H1 (cell line): ENCODE data around the gene BBC3. TPM values are rescaled to one million over a fixed set of nuclear protein-coding genes. Genes with fewer than 3 reads are reported as not detected.

Source experiments
- CTCF ChIA-PET: fragments of 300-600 bp; sonication (Branson Sonifier 250); formaldehyde crosslinking; loops from one replicate; lab custom pipeline; 2021; ENCODE audit not compliant: partially characterized antibody; lab: Charles Lee
- POLR2A ChIA-PET: fragments of 300-600 bp; sonication (Branson Sonifier 250); formaldehyde crosslinking; loops from one replicate; lab custom pipeline; 2021; ENCODE audit warnings: inconsistent platforms; ENCODE audit not compliant: partially characterized antibody; lab: Charles Lee
- DNase-seq, 2 experiments: peaks; one replicate each; pipeline versions ENCODE4 v3.0.0 to v3.0.0-alpha.2; 2010 to 2022; ENCODE audit warnings: low spot score in 2 of 2, low read depth in 1 of 2, mixed read lengths in 1 of 2
- FAIRE-seq: peaks from 2 replicates; lab custom pipeline; 2011; peaks lifted over from hg19 to GRCh38; lab: Jason Lieb, UNC
- H2AFZ ChIP-seq: 2 replicates; pipeline ENCODE4 v1.8.1; 2012; ENCODE audit warnings: low read length, inconsistent platforms
- H2AK5ac ChIP-seq: 2 replicates; pipeline ENCODE4 v1.6.1; 2013; ENCODE audit warnings: low read depth, low read length
- H2BK120ac ChIP-seq: replicated peaks from 2 replicates; pipeline ENCODE3; 2013; ENCODE audit warnings: low read depth, low read length, inconsistent platforms
- H2BK12ac ChIP-seq: 2 replicates; pipeline ENCODE4 v1.6.1; 2013; ENCODE audit warnings: low read depth, low read length
- H2BK15ac ChIP-seq: 2 replicates; pipeline ENCODE4 v1.6.1; 2013; ENCODE audit warnings: low read length
- H2BK20ac ChIP-seq: 2 replicates; pipeline ENCODE4 v1.6.1; 2013; ENCODE audit warnings: low read length
- H2BK5ac ChIP-seq: 2 replicates; pipeline ENCODE4 v1.6.1; 2013; ENCODE audit warnings: low read depth, low read length
- H3K14ac ChIP-seq: 2 replicates; pipeline ENCODE4 v1.6.1; 2013; ENCODE audit warnings: inconsistent platforms; ENCODE audit not compliant: insufficient read length
- H3K18ac ChIP-seq: 2 replicates; pipeline ENCODE4 v1.6.1; 2013; ENCODE audit warnings: low read length; ENCODE audit errors: extremely low read depth
- H3K23ac ChIP-seq: 2 replicates; pipeline ENCODE4 v1.6.1; 2013; ENCODE audit warnings: inconsistent platforms; ENCODE audit not compliant: insufficient read length
- H3K23me2 ChIP-seq: 2 replicates; pipeline ENCODE4 v1.6.1; 2013; ENCODE audit warnings: low read depth, low read length
- H3K27ac ChIP-seq: 2 replicates; pipeline ENCODE4 v1.6.1; 2011; ENCODE audit warnings: low read depth, low read length, inconsistent platforms
- H3K27me3 ChIP-seq, 4 experiments: replicated peaks in 1 of 4; 1 replicate in 1 of 4; 2 replicates in 3 of 4; pipeline versions ENCODE4 v1.6.1 to v1.8.1; 2011 to 2013; ENCODE audit warnings: low read length in 3 of 4, mild to moderate bottlenecking in 3 of 4, inconsistent platforms in 2 of 4, mixed read lengths in 2 of 4, moderate library complexity in 1 of 4; ENCODE audit not compliant: control insufficient read depth in 3 of 4, insufficient read depth in 3 of 4; ENCODE audit errors: extremely low read depth in 1 of 4
- H3K36me3 ChIP-seq, 4 experiments: 2 replicates each; pipeline versions ENCODE4 v1.6.1 to v1.8.1; 2011 to 2013; ENCODE audit warnings: mild to moderate bottlenecking in 4 of 4, low read length in 3 of 4, moderate library complexity in 2 of 4, control low read depth in 1 of 4, inconsistent platforms in 1 of 4; ENCODE audit not compliant: insufficient read depth in 4 of 4, control insufficient read depth in 2 of 4
- H3K4ac ChIP-seq: replicated peaks from 2 replicates; pipeline ENCODE3; 2013; ENCODE audit warnings: low read length, low read depth, mixed read lengths, inconsistent platforms; ENCODE audit not compliant: insufficient read length
- H3K4me1 ChIP-seq, 4 experiments: replicated peaks in 1 of 4; 1 replicate in 1 of 4; 2 replicates in 3 of 4; pipeline versions ENCODE4 v1.6.1 to v1.8.1; 2011 to 2013; ENCODE audit warnings: low read length in 3 of 4, inconsistent platforms in 2 of 4, mixed read lengths in 1 of 4; ENCODE audit not compliant: insufficient read depth in 4 of 4, control insufficient read depth in 3 of 4
- H3K4me2 ChIP-seq, 2 experiments: 2 replicates each; pipeline versions ENCODE4 v1.6.1 to v1.8.1; 2011 to 2013; ENCODE audit warnings: low read depth in 2 of 2, low read length in 2 of 2, control low read depth in 1 of 2, inconsistent platforms in 1 of 2, mild to moderate bottlenecking in 1 of 2; ENCODE audit not compliant: insufficient read depth in 1 of 2
- H3K4me3 ChIP-seq, 4 experiments: fragments of 200-600, 300-600 bp in 1 of 4; sonication (generic), shearing (Covaris generic), sonication (Bioruptor Twin) in 1 of 4; 2 replicates each; pipeline versions ENCODE4 v1.5.1 to v1.8.1; 2011 to 2016; ENCODE audit warnings: low read length in 4 of 4, low read depth in 3 of 4, control low read depth in 2 of 4, inconsistent platforms in 2 of 4, mild to moderate bottlenecking in 2 of 4, mixed read lengths in 1 of 4, moderate library complexity in 1 of 4; ENCODE audit not compliant: insufficient read depth in 2 of 4; ENCODE audit errors: extremely low read depth in 1 of 4
- H3K56ac ChIP-seq: replicated peaks from 2 replicates; pipeline ENCODE3; 2013; ENCODE audit warnings: low read depth, mild to moderate bottlenecking, mixed read lengths, low read length, inconsistent platforms; ENCODE audit not compliant: insufficient read length
- H3K79me1 ChIP-seq: 2 replicates; pipeline ENCODE4 v1.6.1; 2013; ENCODE audit warnings: low read depth, low read length, control low read depth
- H3K79me2 ChIP-seq, 2 experiments: 2 replicates each; pipeline versions ENCODE4 v1.6.1 to v1.8.1; 2012 to 2013; ENCODE audit warnings: low read length in 2 of 2, mild to moderate bottlenecking in 2 of 2, inconsistent platforms in 1 of 2; ENCODE audit not compliant: insufficient read depth in 2 of 2, control insufficient read depth in 1 of 2
- H3K9ac ChIP-seq, 4 experiments: replicated peaks in 1 of 4; 1 replicate in 1 of 4; 2 replicates in 3 of 4; pipeline versions ENCODE4 v1.6.1 to v1.8.1; 2011 to 2013; ENCODE audit warnings: low read depth in 3 of 4, low read length in 3 of 4, control low read depth in 2 of 4, mild to moderate bottlenecking in 2 of 4, moderate library complexity in 2 of 4, inconsistent platforms in 1 of 4; ENCODE audit errors: extremely low read depth in 1 of 4
- H3K9me3 ChIP-seq, 2 experiments: 2 replicates each; pipeline versions ENCODE4 v1.6.1 to v1.8.1; 2012 to 2013; ENCODE audit warnings: mild to moderate bottlenecking in 2 of 2, moderate library complexity in 2 of 2, control low read depth in 1 of 2, inconsistent platforms in 1 of 2, low read depth in 1 of 2, low read length in 1 of 2, mixed read lengths in 1 of 2; ENCODE audit not compliant: insufficient read depth in 2 of 2
- H4K20me1 ChIP-seq, 2 experiments: replicated peaks in 1 of 2; 2 replicates each; pipeline versions ENCODE3 to v1.8.1; 2011 to 2013; ENCODE audit warnings: inconsistent platforms in 2 of 2, low read length in 2 of 2, mild to moderate bottlenecking in 1 of 2; ENCODE audit not compliant: insufficient read depth in 2 of 2, control insufficient read depth in 1 of 2
- H4K5ac ChIP-seq: 2 replicates; pipeline ENCODE4 v1.6.1; 2013; ENCODE audit warnings: low read length, low read depth, mixed read lengths, inconsistent platforms; ENCODE audit not compliant: insufficient read length
- H4K8ac ChIP-seq: 2 replicates; pipeline ENCODE4 v1.8.0; 2013; ENCODE audit warnings: mild to moderate bottlenecking, moderate library complexity, low read length, inconsistent platforms; ENCODE audit not compliant: insufficient read depth; ENCODE audit errors: extremely low read depth
- H4K91ac ChIP-seq: replicated peaks from 2 replicates; pipeline ENCODE3; 2013; ENCODE audit warnings: low read length, mixed read lengths, inconsistent platforms; ENCODE audit not compliant: insufficient read length
- HDAC6 ChIP-seq: IDR thresholded peaks from one replicate; pipeline ENCODE4 v1.7.1; 2012; ENCODE audit warnings: low read depth, mild to moderate bottlenecking, inconsistent platforms, low read length, moderate library complexity
- POLR2A ChIP-seq, 2 experiments: IDR thresholded peaks; 1 replicate in 1 of 2; 2 replicates in 1 of 2; pipeline ENCODE4 v1.6.1; 2011; ENCODE audit warnings: low read depth in 2 of 2, low read length in 2 of 2, mild to moderate bottlenecking in 2 of 2; ENCODE audit errors: control extremely low read depth in 1 of 2
- RFX5 ChIP-seq: IDR thresholded peaks from 2 replicates; pipeline ENCODE4 v1.6.1; 2011; ENCODE audit warnings: low read depth, low read length, improper control_type of control experiment, borderline replicate concordance
- USF2 ChIP-seq: IDR thresholded peaks from 2 replicates; pipeline ENCODE4 v1.6.1; 2011; ENCODE audit warnings: low read length, improper control_type of control experiment
- ZNF274 ChIP-seq: IDR thresholded peaks from 2 replicates; pipeline ENCODE4 v1.7.0; 2012; ENCODE audit warnings: low read length, borderline replicate concordance; ENCODE audit errors: extremely low read depth
- WGBS, 2 experiments: shearing (Covaris generic) in 1 of 2; methylation state at CpG; one replicate each; pipeline versions ENCODE4 v1.1.6 to v1.1.7; 2013 to 2015; ENCODE audit warnings: low lambda C conversion rate in 2 of 2, mixed read lengths in 2 of 2, inconsistent platforms in 1 of 2, low coverage in 1 of 2, missing lambda C conversion rate in 1 of 2; ENCODE audit not compliant: insufficient replicate concordance in 2 of 2, insufficient coverage in 1 of 2, insufficient read length in 1 of 2; ENCODE audit errors: extremely low coverage in 1 of 2, missing lambda C conversion rate in 1 of 2; 5-methylcytosine and 5-hydroxymethylcytosine counted together
- polyA plus RNA-seq, 7 experiments: library from polyadenylated mRNA; depleted of rRNA in 3 of 7; stranded (reverse) in 5 of 7; unstranded in 2 of 7; fragments of >200 nt in 5 of 7; fragments of 200-250 nt in 2 of 7; gene quantifications; 1 replicate in 5 of 7; 2 replicates in 1 of 7; 4 replicates in 1 of 7; pipeline versions ENCODE4 v1.2.1 to v1.2.3, GENCODE V29; 2011 to 2013; ENCODE audit warnings: missing spikeins in 2 of 7, mixed read lengths in 2 of 7
- total RNA-seq: library from RNA; stranded (reverse); fragmentation: NEBNext Ultra II Directional; extraction: Animal tissue kit (Norgen Biotek cat#: 25700); gene quantifications from 2 replicates; pipeline ENCODE4 v1.2.1, GENCODE V29; 2021

Gene BBC3
- total and polyA plus RNA-seq, 2 of the 8 experiments (the other 6 are each of a cell fraction or from before 2014, with no cell fraction given): 13.2 to 21.6 TPM

GRCh38 chr19:47268028-47268427, 37.0 kb upstream of the BBC3 start:
- WGBS, 2 experiments: 90% methylated on average over 6 of the region's 6 CpGs; no CpG with 5 or more reads in 1 of the 2 experiments
- H3K79me2 ChIP-seq: no peaks in the 10 kb centered on the region
- no peak overlapping the region for H3K23ac ChIP-seq
- no peak overlapping the region for H3K4me3 ChIP-seq
- no peak overlapping the region for H3K9ac ChIP-seq
- H2AFZ ChIP-seq: no peak overlapping the region
- H4K8ac ChIP-seq: no peak overlapping the region
- no peaks in the 10 kb centered on the region; the same call in 1 of the 2 replicates for H3K79me1 ChIP-seq
- H3K18ac ChIP-seq: no peak overlapping the region
- no peak overlapping the region for H2BK5ac ChIP-seq
- no peak overlapping the region for H3K14ac ChIP-seq
- no peak overlapping the region for H3K56ac ChIP-seq
- ChIA-PET POLR2A (interaction anchor here (4.0 to 6.2 kb wide), 2 partner anchors 7 to 10 kb away, joined by 16 to 49 read pairs; no protein-coding TSS in a partner anchor), CTCF (interaction anchor here (1.9 kb wide), 1 partner anchor 17 kb away, joined by 4 read pairs; no protein-coding TSS in a partner anchor)
- H3K27ac ChIP-seq: no peak overlapping the region
- H2BK12ac ChIP-seq: no peak overlapping the region
- H4K5ac ChIP-seq: no peak overlapping the region
- no peak overlapping the region for H2BK20ac ChIP-seq
- TF ChIP-seq ZNF274 (no peak), RFX5 (no peak), POLR2A (IDR thresholded peaks at IDR 0.05; ENCODE audit: control extremely low read depth in 1 of 2, low read depth in 2 of 2, low read length in 2 of 2) (no peak), USF2 (no peak), HDAC6 (no peak)
- H4K20me1 ChIP-seq: peaks cover 3 to 13% of the 10 kb centered on the region in 2 experiments
- DNase-seq: no peak
- FAIRE-seq: no peak
- no peak overlapping the region for H3K4ac ChIP-seq
- peaks cover 0 to 12% (median 5%) of the 10 kb centered on the region in 4 experiments; a peak in 6 of 7 replicates for H3K4me1 ChIP-seq
- no peak overlapping the region for H2BK120ac ChIP-seq
- no peak overlapping the region for H4K91ac ChIP-seq
- H2AK5ac ChIP-seq: no peak overlapping the region
- H3K27me3 ChIP-seq: no peaks in the 10 kb centered on the region
- peaks cover 5 to 31% (median 17%) of the 10 kb centered on the region in 4 experiments; a peak in 7 of 8 replicates for H3K36me3 ChIP-seq
- H3K9me3 ChIP-seq: no peaks in the 10 kb centered on the region
- H3K23me2 ChIP-seq: peaks cover 9% of the 10 kb centered on the region; the same call in 1 of the 2 replicates
- H3K4me2 ChIP-seq: no peak overlapping the region
- no peak overlapping the region for H2BK15ac ChIP-seq
